GM12878 (cell line): ENCODE data around the gene TBKBP1. TPM values are rescaled to one million over a fixed set of nuclear protein-coding genes. Genes with fewer than 3 reads are reported as not detected.

Experiments
- ATAC-seq: fragments of 200-7000 bp; cut with Tn5 transposase; 3 replicates; pipeline ENCODE4 v1.9.1; 2020; ENCODE audit warnings: mild to moderate bottlenecking, moderate library complexity
- BruUV-seq: library from RNA; stranded (reverse); fragments of 400-500 nt; replicated peaks from 2 replicates; lab custom pipeline; 2021; lab: Mats Ljungman, UMichigan
- CTCF ChIA-PET: fragments of 300-600 bp; sonication (Branson Sonifier 250); formaldehyde crosslinking; extraction: SDS; loops from one replicate; lab custom pipeline; 2021; ENCODE audit warnings: inconsistent platforms; lab: Yijun Ruan, JAX
- POLR2A ChIA-PET: fragments of 350-600 bp; formaldehyde crosslinking; extraction: SDS; loops from one replicate; lab custom pipeline; 2021; ENCODE audit warnings: inconsistent platforms; lab: Charles Lee
- RAD21 ChIA-PET: fragments of 300-600 bp; sonication (Branson Sonifier 250); formaldehyde crosslinking; loops from one replicate; lab custom pipeline; 2023; ENCODE audit warnings: antibody characterized with exemption; ENCODE audit not compliant: unreplicated experiment; lab: Charles Lee
- SMC1A ChIA-PET: fragments of 300-600 bp; sonication (Branson Sonifier 250); formaldehyde crosslinking; loops from one replicate; lab custom pipeline; 2023; ENCODE audit not compliant: unreplicated experiment, uncharacterized antibody; lab: Charles Lee
- DNase-seq: peaks from one replicate; pipeline ENCODE4 v3.0.0-alpha.2; 2011; ENCODE audit warnings: low read depth, low spot score
- FAIRE-seq: peaks from 3 replicates; lab custom pipeline; 2011; peaks lifted over from hg19 to GRCh38; lab: Jason Lieb, UNC
- H2AFZ ChIP-seq: 2 replicates; pipeline ENCODE4 v1.6.0; 2011; ENCODE audit warnings: low read depth, low read length, control low read depth; ENCODE audit not compliant: control insufficient read depth
- H3K27ac ChIP-seq: 2 replicates; pipeline ENCODE4 v1.5.1; 2011; ENCODE audit warnings: control low read depth; ENCODE audit not compliant: control insufficient read depth, insufficient read depth
- H3K27me3 ChIP-seq, 2 experiments: replicated peaks in 1 of 2; 2 replicates each; pipeline versions ENCODE4 v1.6.0 to v1.6.1; 2011; ENCODE audit warnings: low read length in 1 of 2; ENCODE audit not compliant: control insufficient read depth in 2 of 2, insufficient read depth in 2 of 2
- H3K36me3 ChIP-seq, 2 experiments: 2 replicates each; pipeline ENCODE4 v1.5.1; 2011; ENCODE audit warnings: low read length in 1 of 2; ENCODE audit not compliant: control insufficient read depth in 2 of 2, insufficient read depth in 2 of 2
- H3K4me1 ChIP-seq: 2 replicates; pipeline ENCODE4 v1.6.1; 2011; ENCODE audit warnings: mild to moderate bottlenecking, low read length, moderate library complexity, mixed read lengths; ENCODE audit not compliant: control insufficient read depth, insufficient read depth
- H3K4me2 ChIP-seq: 2 replicates; pipeline ENCODE4 v1.6.0; 2011; ENCODE audit warnings: control low read depth; ENCODE audit not compliant: control insufficient read depth, insufficient read depth
- H3K4me3 ChIP-seq: fragments of 200-600 bp; sonication (generic); 2 replicates; pipeline ENCODE4 v1.5.1; 2016
- H3K79me2 ChIP-seq: 2 replicates; pipeline ENCODE4 v1.6.0; 2011; ENCODE audit warnings: low read length; ENCODE audit not compliant: control insufficient read depth, insufficient read depth
- H3K9ac ChIP-seq: 2 replicates; pipeline ENCODE4 v1.8.0; 2011; ENCODE audit warnings: low read length, control low read depth, mixed read lengths; ENCODE audit not compliant: control insufficient read depth, insufficient read depth
- H3K9me3 ChIP-seq: replicated peaks from 3 replicates; pipeline ENCODE4 v1.5.1; 2011; ENCODE audit warnings: mild to moderate bottlenecking, low read length; ENCODE audit not compliant: control insufficient read depth, insufficient read depth
- H4K20me1 ChIP-seq: 2 replicates; pipeline ENCODE4 v1.6.0; 2011; ENCODE audit not compliant: control insufficient read depth, insufficient read depth
- EGR1 ChIP-seq, 2 experiments: IDR thresholded peaks; 1 replicate in 1 of 2; 2 replicates in 1 of 2; pipeline ENCODE4 v1.6.1; 2011 to 2012; ENCODE audit warnings: low read depth in 2 of 2, low read length in 2 of 2, borderline replicate concordance in 1 of 2, mild to moderate bottlenecking in 1 of 2, moderate library complexity in 1 of 2
- HCFC1 ChIP-seq: fragments of 150-350 bp; IDR thresholded peaks from 2 replicates; pipeline ENCODE4 v1.6.1; 2014; ENCODE audit warnings: low read length
- MTA3 ChIP-seq: IDR thresholded peaks from 2 replicates; pipeline ENCODE4 v1.6.1; 2012; ENCODE audit warnings: low read length, inconsistent platforms, borderline replicate concordance
- MYC ChIP-seq: IDR thresholded peaks from 2 replicates; pipeline ENCODE4 v1.6.1; 2011; ENCODE audit warnings: mild to moderate bottlenecking, low read length, moderate library complexity, inconsistent platforms; ENCODE audit not compliant: insufficient read depth, insufficient replicate concordance, insufficient read length, severe bottlenecking
- POLR2A ChIP-seq: IDR thresholded peaks from 2 replicates; pipeline ENCODE4 v1.6.1; 2011; ENCODE audit warnings: low read depth, mild to moderate bottlenecking, low read length
- RAD21 ChIP-seq: IDR thresholded peaks from 2 replicates; pipeline ENCODE4 v1.6.1; 2011; ENCODE audit warnings: mild to moderate bottlenecking, low read depth, low read length, moderate library complexity; ENCODE audit not compliant: insufficient read depth
- RFX5 ChIP-seq: IDR thresholded peaks from 2 replicates; pipeline ENCODE4 v1.6.1; 2011; ENCODE audit warnings: low read depth, low read length, improper control_type of control experiment
- SIN3A ChIP-seq: IDR thresholded peaks from 2 replicates; pipeline ENCODE4 v1.6.1; 2012; ENCODE audit warnings: low read depth, low read length, improper control_type of control experiment
- SP1 ChIP-seq: IDR thresholded peaks from one replicate; pipeline ENCODE4 v1.6.1; 2011; ENCODE audit warnings: low read depth, low read length
- SREBF2 ChIP-seq: IDR thresholded peaks from 2 replicates; pipeline ENCODE4 v1.6.1; 2012; ENCODE audit warnings: mild to moderate bottlenecking, low read length
- SUZ12 ChIP-seq: fragments of 200-600 bp; sonication (generic); IDR thresholded peaks from one replicate; pipeline ENCODE4 v1.6.1; 2018; ENCODE audit warnings: antibody characterized with exemption, mild to moderate bottlenecking; ENCODE audit not compliant: unreplicated experiment
- TARDBP ChIP-seq: IDR thresholded peaks from 2 replicates; pipeline ENCODE4 v1.6.1; 2016; ENCODE audit warnings: borderline replicate concordance
- TCF12 ChIP-seq: IDR thresholded peaks from 2 replicates; pipeline ENCODE4 v1.6.1; 2011; ENCODE audit warnings: low read depth, mild to moderate bottlenecking, low read length
- WRNIP1 ChIP-seq: IDR thresholded peaks from 2 replicates; pipeline ENCODE4 v1.6.1; 2011; ENCODE audit warnings: low read depth, low read length, improper control_type of control experiment, borderline replicate concordance
- WGBS: methylation state at CpG from one replicate; pipeline ENCODE4 v1.1.6; 2016; ENCODE audit warnings: low lambda C conversion rate; ENCODE audit not compliant: insufficient replicate concordance, insufficient coverage; ENCODE audit errors: missing lambda C conversion rate; 5-methylcytosine and 5-hydroxymethylcytosine counted together
- in situ Hi-C: fragments of 300-500 bp; cut with MboI; formaldehyde crosslinking; loops from 9 replicates; pipeline ENCODE4 v1.14.3; 2018; ENCODE audit warnings: mixed read lengths
- intact Hi-C: fragments of 100-400 bp; cut with micrococcal nuclease; formaldehyde crosslinking; loops from one replicate; pipeline ENCODE4 v1.14.2; 2022; ENCODE audit not compliant: unreplicated experiment
- polyA plus RNA-seq, 11 experiments: library from polyadenylated mRNA; depleted of rRNA in 4 of 11; unstranded in 6 of 11; stranded (reverse) in 5 of 11; fragments of >200 nt; fragmentation: Nextera tagmentation in 4 of 11; fragmentation: Illumina TruSeq in 1 of 11; extraction: Ambion mirVana in 4 of 11; extraction: Trizol in 1 of 11; gene quantifications; 1 replicate in 1 of 11; 2 replicates in 10 of 11; pipeline versions ENCODE4 v1.2.1 to v1.2.3, GENCODE V29; 2011 to 2016; ENCODE audit warnings: inconsistent platforms in 2 of 11, missing spikeins in 2 of 11, low read depth in 1 of 11
- total RNA-seq, 4 experiments: library from RNA; depleted of rRNA in 3 of 4; stranded (reverse); fragments of >200 nt in 3 of 4; fragmentation: Illumina TruSeq in 1 of 4; extraction: Trizol in 1 of 4; gene quantifications; 2 replicates each; pipeline versions ENCODE4 v1.2.1 to v1.2.3, GENCODE V29; 2013 to 2021
- TF ChIP-seq, protein P1 (sequence below): fragments of 150-350 bp; IDR thresholded peaks from 2 replicates; pipeline ENCODE4 v1.6.1; 2016; ENCODE audit warnings: low read depth, low read length
- TF ChIP-seq, protein P2 (sequence below): fragments of 450-650 bp; formaldehyde crosslinking; IDR thresholded peaks from 2 replicates; pipeline ENCODE4 v1.4.0; 2022; ENCODE audit warnings: mild to moderate bottlenecking, moderate library complexity
- TF ChIP-seq, protein P3 (sequence below): IDR thresholded peaks from 2 replicates; pipeline ENCODE4 v1.6.1; 2011; ENCODE audit warnings: low read depth, low read length, improper control_type of control experiment, borderline replicate concordance
- TF ChIP-seq, protein P4 (sequence below): IDR thresholded peaks from 2 replicates; pipeline ENCODE4 v1.6.1; 2012; ENCODE audit warnings: low read depth, low read length, improper control_type of control experiment

Gene TBKBP1
- total and polyA plus RNA-seq, 10 of the 15 experiments (the other 5 are each of a cell fraction or from before 2014, with no cell fraction given), result 0.11 to 2.7 (median 0.74) TPM; not detected in 3

DNA sequence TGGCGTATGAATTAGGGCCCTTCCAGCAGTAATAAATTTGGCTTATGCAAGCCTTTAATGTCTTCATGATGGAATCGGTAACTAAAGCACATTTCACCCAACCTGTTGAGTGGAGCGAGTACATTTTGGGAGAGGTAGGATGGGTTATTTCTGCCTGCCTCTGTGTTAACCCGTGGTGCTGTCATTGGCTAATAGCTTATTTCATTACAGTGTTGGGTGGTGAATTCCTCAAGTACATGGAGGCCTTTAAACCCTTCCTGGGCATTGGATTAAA, 17.8 kb upstream of the TBKBP1 start:
- RAD21 ChIA-PET, result interaction anchor here (1.6 kb wide), 1 partner anchor 11 kb away, joined by 5 read pairs; no protein-coding TSS in a partner anchor
- POLR2A ChIA-PET, result interaction anchor here (0.6 kb wide), 3 partner anchors 12 to 1516 kb away, joined by 3 to 8 read pairs (median 4); no protein-coding TSS in a partner anchor
- H3K27me3 ChIP-seq, result no peaks in the 10 kb centered on the region
- no peak overlapping the region for H3K4me3 ChIP-seq
- in situ Hi-C loops, result no loop called here
- CTCF ChIA-PET, result interaction anchor here (0.8 to 6.1 kb wide), 4 partner anchors 12 to 126 kb away, joined by 3 to 47 read pairs (median 4); no protein-coding TSS in a partner anchor
- no peak for FAIRE-seq
- H3K27ac ChIP-seq, result no peak overlapping the region
- ATAC-seq, result no peak
- no peak for DNase-seq
- no peaks in the 10 kb centered on the region for H3K9me3 ChIP-seq
- peaks cover 26 to 62% of the 10 kb centered on the region in 2 experiments for H3K36me3 ChIP-seq
- no peaks in the 10 kb centered on the region for H3K4me1 ChIP-seq
- 83% methylated on average over 4 of the region's 4 CpGs for WGBS
- SMC1A ChIA-PET, result interaction anchor here (1.2 to 1.7 kb wide), 4 partner anchors 13 to 60 kb away, joined by 3 to 6 read pairs (median 3); no protein-coding TSS in a partner anchor
- H3K79me2 ChIP-seq, result no peaks in the 10 kb centered on the region; the same call in 1 of the 2 replicates
- H3K4me2 ChIP-seq, result no peak overlapping the region
- BruUV-seq, result TSS peak; percentile 9
- no peak overlapping the region for H2AFZ ChIP-seq
- H3K9ac ChIP-seq, result no peak overlapping the region
- H4K20me1 ChIP-seq, result no peaks in the 10 kb centered on the region
- intact Hi-C loops, result no loop called here
- TF ChIP-seq SIN3A (no peak), RFX5 (no peak), WRNIP1 (no peak), EGR1 (IDR thresholded peaks at IDR 0.05; ENCODE audit: borderline replicate concordance in 1 of 2, low read depth in 2 of 2, low read length in 2 of 2) (no peak), POLR2A (no peak), HCFC1 (no peak), TCF12 (no peak), RAD21 (no peak), SP1 (no peak), TARDBP (no peak), MYC (no peak), SUZ12 (no peak), SREBF2 (no peak), MTA3 (no peak)
- TF ChIP-seq, protein P1, sequence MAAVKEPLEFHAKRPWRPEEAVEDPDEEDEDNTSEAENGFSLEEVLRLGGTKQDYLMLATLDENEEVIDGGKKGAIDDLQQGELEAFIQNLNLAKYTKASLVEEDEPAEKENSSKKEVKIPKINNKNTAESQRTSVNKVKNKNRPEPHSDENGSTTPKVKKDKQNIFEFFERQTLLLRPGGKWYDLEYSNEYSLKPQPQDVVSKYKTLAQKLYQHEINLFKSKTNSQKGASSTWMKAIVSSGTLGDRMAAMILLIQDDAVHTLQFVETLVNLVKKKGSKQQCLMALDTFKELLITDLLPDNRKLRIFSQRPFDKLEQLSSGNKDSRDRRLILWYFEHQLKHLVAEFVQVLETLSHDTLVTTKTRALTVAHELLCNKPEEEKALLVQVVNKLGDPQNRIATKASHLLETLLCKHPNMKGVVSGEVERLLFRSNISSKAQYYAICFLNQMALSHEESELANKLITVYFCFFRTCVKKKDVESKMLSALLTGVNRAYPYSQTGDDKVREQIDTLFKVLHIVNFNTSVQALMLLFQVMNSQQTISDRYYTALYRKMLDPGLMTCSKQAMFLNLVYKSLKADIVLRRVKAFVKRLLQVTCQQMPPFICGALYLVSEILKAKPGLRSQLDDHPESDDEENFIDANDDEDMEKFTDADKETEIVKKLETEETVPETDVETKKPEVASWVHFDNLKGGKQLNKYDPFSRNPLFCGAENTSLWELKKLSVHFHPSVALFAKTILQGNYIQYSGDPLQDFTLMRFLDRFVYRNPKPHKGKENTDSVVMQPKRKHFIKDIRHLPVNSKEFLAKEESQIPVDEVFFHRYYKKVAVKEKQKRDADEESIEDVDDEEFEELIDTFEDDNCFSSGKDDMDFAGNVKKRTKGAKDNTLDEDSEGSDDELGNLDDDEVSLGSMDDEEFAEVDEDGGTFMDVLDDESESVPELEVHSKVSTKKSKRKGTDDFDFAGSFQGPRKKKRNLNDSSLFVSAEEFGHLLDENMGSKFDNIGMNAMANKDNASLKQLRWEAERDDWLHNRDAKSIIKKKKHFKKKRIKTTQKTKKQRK, result no peak
- TF ChIP-seq, protein P2, sequence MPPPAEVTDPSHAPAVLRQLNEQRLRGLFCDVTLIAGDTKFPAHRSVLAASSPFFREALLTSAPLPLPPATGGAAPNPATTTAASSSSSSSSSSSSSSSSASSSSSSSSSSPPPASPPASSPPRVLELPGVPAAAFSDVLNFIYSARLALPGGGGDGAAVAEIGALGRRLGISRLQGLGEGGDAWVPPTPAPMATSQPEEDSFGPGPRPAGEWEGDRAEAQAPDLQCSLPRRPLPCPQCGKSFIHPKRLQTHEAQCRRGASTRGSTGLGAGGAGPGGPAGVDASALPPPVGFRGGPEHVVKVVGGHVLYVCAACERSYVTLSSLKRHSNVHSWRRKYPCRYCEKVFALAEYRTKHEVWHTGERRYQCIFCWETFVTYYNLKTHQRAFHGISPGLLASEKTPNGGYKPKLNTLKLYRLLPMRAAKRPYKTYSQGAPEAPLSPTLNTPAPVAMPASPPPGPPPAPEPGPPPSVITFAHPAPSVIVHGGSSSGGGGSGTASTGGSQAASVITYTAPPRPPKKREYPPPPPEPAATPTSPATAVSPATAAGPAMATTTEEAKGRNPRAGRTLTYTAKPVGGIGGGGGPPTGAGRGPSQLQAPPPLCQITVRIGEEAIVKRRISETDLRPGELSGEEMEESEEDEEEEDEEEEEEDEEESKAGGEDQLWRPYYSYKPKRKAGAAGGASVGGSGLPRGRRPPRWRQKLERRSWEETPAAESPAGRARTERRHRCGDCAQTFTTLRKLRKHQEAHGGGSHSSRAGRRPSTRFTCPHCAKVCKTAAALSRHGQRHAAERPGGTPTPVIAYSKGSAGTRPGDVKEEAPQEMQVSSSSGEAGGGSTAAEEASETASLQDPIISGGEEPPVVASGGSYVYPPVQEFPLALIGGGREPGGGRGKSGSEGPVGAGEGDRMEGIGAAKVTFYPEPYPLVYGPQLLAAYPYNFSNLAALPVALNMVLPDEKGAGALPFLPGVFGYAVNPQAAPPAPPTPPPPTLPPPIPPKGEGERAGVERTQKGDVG (CRISPR knock-in tag), result no peak
- TF ChIP-seq, protein P3, sequence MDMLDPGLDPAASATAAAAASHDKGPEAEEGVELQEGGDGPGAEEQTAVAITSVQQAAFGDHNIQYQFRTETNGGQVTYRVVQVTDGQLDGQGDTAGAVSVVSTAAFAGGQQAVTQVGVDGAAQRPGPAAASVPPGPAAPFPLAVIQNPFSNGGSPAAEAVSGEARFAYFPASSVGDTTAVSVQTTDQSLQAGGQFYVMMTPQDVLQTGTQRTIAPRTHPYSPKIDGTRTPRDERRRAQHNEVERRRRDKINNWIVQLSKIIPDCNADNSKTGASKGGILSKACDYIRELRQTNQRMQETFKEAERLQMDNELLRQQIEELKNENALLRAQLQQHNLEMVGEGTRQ, result no peak
- TF ChIP-seq, protein P4, sequence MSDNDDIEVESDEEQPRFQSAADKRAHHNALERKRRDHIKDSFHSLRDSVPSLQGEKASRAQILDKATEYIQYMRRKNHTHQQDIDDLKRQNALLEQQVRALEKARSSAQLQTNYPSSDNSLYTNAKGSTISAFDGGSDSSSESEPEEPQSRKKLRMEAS, result no peak
